Neutrophil (primary cell): ENCODE measurements around the gene SRRM5.
"Not testable (repeated sequence)": the region's sequence is repeated elsewhere in the genome, so short reads cannot be mapped to it uniquely, and the experiment has no call there.

Experiments
- H3K27ac ChIP-seq: fragments of 200-600 bp; sonication (generic); 2 replicates; pipeline ENCODE4 v1.5.1; 2016; ENCODE audit warnings: mild to moderate bottlenecking, moderate library complexity
- H3K27me3 ChIP-seq: fragments of 200-600 bp; sonication (generic); 2 replicates; pipeline ENCODE4 v1.6.0; 2016; ENCODE audit warnings: mild to moderate bottlenecking
- H3K36me3 ChIP-seq: fragments of 200-600 bp; sonication (generic); 2 replicates; pipeline ENCODE4 v1.5.1; 2017
- H3K4me1 ChIP-seq, 2 experiments: fragments of 200-600 bp in 1 of 2; sonication (generic) in 1 of 2; 1 replicate in 1 of 2; 2 replicates in 1 of 2; pipeline versions ENCODE4 v1.5.1 to v1.6.1; 2013 to 2016; ENCODE audit warnings: low read depth in 1 of 2, low read length in 1 of 2, mild to moderate bottlenecking in 1 of 2, moderate library complexity in 1 of 2; ENCODE audit not compliant: control insufficient read depth in 1 of 2, insufficient read depth in 1 of 2
- H3K4me3 ChIP-seq, 2 experiments: fragments of 200-600 bp in 1 of 2; sonication (generic) in 1 of 2; 1 replicate in 1 of 2; 2 replicates in 1 of 2; pipeline ENCODE4 v1.5.1; 2013 to 2016; ENCODE audit warnings: low read depth in 1 of 2, low read length in 1 of 2, mild to moderate bottlenecking in 1 of 2, moderate library complexity in 1 of 2
- H3K9me3 ChIP-seq: fragments of 200-600 bp; sonication (generic); 2 replicates; pipeline ENCODE4 v1.5.1; 2016
- TF ChIP-seq, protein P1 (sequence below): fragments of 200-600 bp; sonication (generic); IDR thresholded peaks from 2 replicates; pipeline ENCODE4 v1.5.1; 2016; ENCODE audit warnings: antibody characterized with exemption

Gene SRRM5

DNA sequence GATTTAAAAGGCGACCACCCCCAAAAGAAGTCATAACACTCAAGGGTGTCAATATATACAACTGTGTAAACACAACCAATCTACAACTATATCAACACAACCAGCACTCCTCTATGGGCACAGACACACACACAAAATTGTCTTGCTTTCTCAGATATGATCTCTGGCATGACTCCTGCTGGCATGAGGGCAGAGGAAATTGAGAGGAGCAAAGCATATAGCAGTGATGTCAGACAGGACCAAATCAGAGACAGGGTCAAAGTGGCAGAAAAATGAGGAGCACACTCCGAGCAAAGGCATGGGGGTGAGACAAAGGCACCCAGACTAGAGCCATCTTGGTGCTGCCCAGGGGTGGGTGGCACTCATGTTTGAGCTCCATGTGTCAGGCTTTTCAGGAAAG is 25.5 kb upstream of the SRRM5 start:
- Histone ChIP-seq H3K27ac (no peak overlapping the region), H3K4me3 (no peak overlapping the region), H3K27me3 (no peaks in the 10 kb centered on the region), H3K4me1 (peaks cover 0 to 3% of the 10 kb centered on the region in 2 experiments), H3K36me3 (no peaks in the 10 kb centered on the region), H3K9me3 (no peaks in the 10 kb centered on the region)
- TF ChIP-seq, protein P1, sequence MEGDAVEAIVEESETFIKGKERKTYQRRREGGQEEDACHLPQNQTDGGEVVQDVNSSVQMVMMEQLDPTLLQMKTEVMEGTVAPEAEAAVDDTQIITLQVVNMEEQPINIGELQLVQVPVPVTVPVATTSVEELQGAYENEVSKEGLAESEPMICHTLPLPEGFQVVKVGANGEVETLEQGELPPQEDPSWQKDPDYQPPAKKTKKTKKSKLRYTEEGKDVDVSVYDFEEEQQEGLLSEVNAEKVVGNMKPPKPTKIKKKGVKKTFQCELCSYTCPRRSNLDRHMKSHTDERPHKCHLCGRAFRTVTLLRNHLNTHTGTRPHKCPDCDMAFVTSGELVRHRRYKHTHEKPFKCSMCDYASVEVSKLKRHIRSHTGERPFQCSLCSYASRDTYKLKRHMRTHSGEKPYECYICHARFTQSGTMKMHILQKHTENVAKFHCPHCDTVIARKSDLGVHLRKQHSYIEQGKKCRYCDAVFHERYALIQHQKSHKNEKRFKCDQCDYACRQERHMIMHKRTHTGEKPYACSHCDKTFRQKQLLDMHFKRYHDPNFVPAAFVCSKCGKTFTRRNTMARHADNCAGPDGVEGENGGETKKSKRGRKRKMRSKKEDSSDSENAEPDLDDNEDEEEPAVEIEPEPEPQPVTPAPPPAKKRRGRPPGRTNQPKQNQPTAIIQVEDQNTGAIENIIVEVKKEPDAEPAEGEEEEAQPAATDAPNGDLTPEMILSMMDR = no peak

DNA sequence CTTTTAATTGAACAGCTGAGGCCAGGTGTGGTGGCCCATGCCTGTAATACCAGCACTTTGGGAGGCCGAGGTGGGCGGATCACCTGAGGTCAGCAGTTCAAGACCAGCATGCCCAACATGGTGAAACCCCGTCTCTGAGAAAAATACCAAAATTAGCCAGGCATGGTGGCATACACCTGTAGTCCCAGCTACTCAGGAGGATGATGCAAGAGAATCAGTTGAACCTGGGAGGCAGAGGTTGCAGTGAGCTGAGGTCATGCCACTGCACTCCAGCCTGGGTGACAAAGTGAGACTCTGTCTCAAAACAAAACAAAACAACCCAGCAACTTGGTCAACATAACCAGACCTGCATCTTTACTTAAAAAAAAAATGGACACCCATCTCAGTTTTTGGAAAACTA is 24.9 kb upstream of the SRRM5 start:
- not testable (repeated sequence) for H3K4me1 ChIP-seq, H3K9me3 ChIP-seq, H3K36me3 ChIP-seq, H3K4me3 ChIP-seq, H3K27me3 ChIP-seq, H3K27ac ChIP-seq

DNA sequence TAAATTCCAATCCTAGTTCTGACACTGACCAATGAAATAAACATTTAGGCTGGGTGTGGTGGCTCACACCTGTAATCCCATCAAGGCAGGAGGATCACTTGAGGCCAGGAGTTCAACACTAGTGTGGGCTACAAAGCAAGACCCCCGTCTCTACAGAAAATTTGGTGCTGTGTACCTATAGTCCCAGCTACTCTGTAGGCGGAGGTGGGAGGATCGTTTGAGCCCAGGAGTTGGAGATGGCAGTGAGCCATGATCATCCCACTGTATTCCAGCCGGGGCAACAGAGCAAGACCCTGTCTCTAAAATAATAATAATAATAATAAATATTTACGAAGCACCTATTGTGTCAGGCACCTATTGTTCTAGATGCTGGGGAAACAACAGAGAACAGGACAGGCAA is 22.6 kb upstream of the SRRM5 start:
- H3K4me3 ChIP-seq = no peak overlapping the region
- TF ChIP-seq, protein P1 = no peak
- H3K27me3 ChIP-seq = no peaks in the 10 kb centered on the region
- H3K27ac ChIP-seq = no peak overlapping the region
- no peaks in the 10 kb centered on the region for H3K9me3 ChIP-seq
- H3K36me3 ChIP-seq = peaks cover 20% of the 10 kb centered on the region
- peaks cover 0 to 4% of the 10 kb centered on the region in 2 experiments for H3K4me1 ChIP-seq

DNA sequence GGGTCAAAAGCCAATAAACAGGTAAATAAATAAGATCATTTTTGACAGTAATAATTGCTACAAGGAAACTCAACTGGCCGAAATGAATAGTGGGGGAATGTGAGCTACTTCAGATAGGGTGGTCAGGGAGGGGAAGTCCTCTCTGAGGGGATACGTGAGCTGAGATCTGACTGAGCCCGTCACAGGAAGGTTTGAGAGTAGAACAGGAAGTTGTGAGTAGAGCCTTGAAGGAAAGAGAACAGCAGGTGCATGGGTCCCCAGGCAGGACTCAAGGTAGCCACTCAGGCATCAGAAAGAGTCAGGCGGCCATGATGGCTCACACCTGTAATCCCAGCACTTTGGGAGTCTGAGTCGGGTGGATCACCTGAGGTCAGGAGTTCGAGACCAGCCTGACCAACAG is 22.2 kb upstream of the SRRM5 start:
- Histone ChIP-seq H3K4me3 (no peak overlapping the region), H3K27me3 (no peaks in the 10 kb centered on the region), H3K9me3 (no peaks in the 10 kb centered on the region), H3K4me1 (peaks cover 3 to 8% of the 10 kb centered on the region in 2 experiments), H3K36me3 (peaks cover 20% of the 10 kb centered on the region), H3K27ac (no peak overlapping the region)
- TF ChIP-seq, protein P1 = no peak

- H3K4me3 ChIP-seq = no peak overlapping the region
- H3K4me1 ChIP-seq = peaks cover 27 to 32% of the 10 kb centered on the region in 2 experiments
- H3K27me3 ChIP-seq = no peaks in the 10 kb centered on the region
- no peak overlapping the region for H3K27ac ChIP-seq
- H3K9me3 ChIP-seq = no peaks in the 10 kb centered on the region
- H3K36me3 ChIP-seq = peaks cover 20% of the 10 kb centered on the region
- TF ChIP-seq, protein P1 = no peak
Measured at GRCh38 chr19:43591904-43592772, 19.8 kb upstream of the SRRM5 start.

DNA sequence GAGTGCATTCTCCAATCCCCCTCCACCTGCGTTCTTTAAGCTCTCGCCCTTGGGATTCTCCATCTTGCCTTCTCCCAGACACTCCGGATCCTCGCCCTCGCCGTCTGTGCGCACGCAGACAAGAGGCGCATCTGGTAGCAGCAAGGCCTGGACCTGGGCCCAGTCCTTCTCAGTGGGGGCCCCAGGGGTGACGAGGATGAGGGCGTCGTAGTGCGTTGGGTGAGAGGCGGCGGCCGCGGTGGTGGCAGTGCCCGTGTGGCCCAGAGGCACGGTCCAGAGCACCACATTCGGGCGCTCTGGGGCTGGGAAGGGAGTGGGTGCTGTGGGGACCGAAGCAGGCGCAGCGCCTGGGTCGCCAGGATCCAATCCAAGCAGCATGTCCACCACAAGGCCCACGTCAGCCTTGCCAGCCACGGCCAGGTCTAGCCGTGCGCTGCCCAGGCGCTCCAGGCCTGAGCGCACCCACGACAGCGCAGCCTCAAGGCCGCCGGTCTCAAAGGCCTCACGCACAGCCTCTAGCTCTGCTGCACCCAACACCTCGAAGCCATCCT is 19.0 kb upstream of the SRRM5 start:
- no peak overlapping the region for H3K27ac ChIP-seq
- TF ChIP-seq, protein P1 = no peak
- H3K4me3 ChIP-seq = no peak overlapping the region
- peaks cover 20% of the 10 kb centered on the region for H3K36me3 ChIP-seq
- no peaks in the 10 kb centered on the region for H3K9me3 ChIP-seq
- peaks cover 32 to 39% of the 10 kb centered on the region in 2 experiments for H3K4me1 ChIP-seq
- no peaks in the 10 kb centered on the region for H3K27me3 ChIP-seq
